ENCODE measurements around the gene GHSR.

GHSR gene

GRCh38 chr3:172437713-172438112, 10.5 kb downstream of the GHSR start:
- DNase-seq, result no peak

GRCh38 chr3:172415323-172415722, 32.9 kb downstream of the GHSR start:
- DNase-seq, result no peak

- DNase-seq, result no peak
Measured at GRCh38 chr3:172411478-172411947, 36.7 kb downstream of the GHSR start.

GRCh38 chr3:172410702-172411477, 37.4 kb downstream of the GHSR start:
- DNase-seq, result no peak

GRCh38 chr3:172407872-172408271, 40.4 kb downstream of the GHSR start:
- DNase-seq, result no peak

GRCh38 chr3:172405914-172406313, 42.3 kb downstream of the GHSR start:
- no peak for DNase-seq

GRCh38 chr3:172404237-172404962, 43.9 kb downstream of the GHSR start:
- no peak for DNase-seq

- DNase-seq, result no peak
Measured at GRCh38 chr3:172402892-172403643, 45.2 kb downstream of the GHSR start.

- DNase-seq, result no peak
Measured at GRCh38 chr3:172402090-172402489, 46.2 kb downstream of the GHSR start.

GRCh38 chr3:172398484-172398883, 49.8 kb downstream of the GHSR start:
- DNase-seq, result no peak

- DNase-seq, result peak; percentile 18
Measured at GRCh38 chr3:172397716-172398405, 50.4 kb downstream of the GHSR start.

GRCh38 chr3:172396400-172396799, 51.9 kb downstream of the GHSR start:
- DNase-seq, result no peak

GRCh38 chr3:172394692-172395091, 53.6 kb downstream of the GHSR start:
- DNase-seq, result no peak

Data from hematopoietic multipotent progenitor cell treated with erythropoietin and hydrocortisone succinate and interleukin-3 and kit ligand, for 6 days (in vitro differentiated cells).